HepG2 (cell line): Measurements from ENCODE around the gene ADGRG4. TPM values are rescaled to one million over a fixed set of nuclear protein-coding genes. Genes with fewer than 3 reads are reported as not detected.

Source experiments
- ATAC-seq: fragments of 200-7000 bp; cut with Tn5 transposase; 3 replicates; pipeline ENCODE4 v1.9.1; 2020; ENCODE audit warnings: mild to moderate bottlenecking, moderate library complexity
- BruUV-seq: library from RNA; stranded (reverse); fragments of 400-500 nt; replicated peaks from 2 replicates; lab custom pipeline; 2021; lab: Mats Ljungman, UMichigan
- CTCF ChIA-PET: fragments of 300-600 bp; formaldehyde crosslinking; extraction: SDS; loops from one replicate; lab custom pipeline; 2021; ENCODE audit warnings: low total read pairs, inconsistent platforms, low intra/inter-chr PET ratio; lab: Yijun Ruan, JAX
- POLR2A ChIA-PET: fragments of 350-600 bp; sonication (Branson Sonifier 250); formaldehyde crosslinking; loops from one replicate; lab custom pipeline; 2020; ENCODE audit warnings: antibody characterized with exemption, inconsistent platforms; lab: Yijun Ruan, JAX
- DNase-seq: peaks from one replicate; pipeline ENCODE4 v3.0.0-alpha.2; 2015; ENCODE audit warnings: low spot score
- FAIRE-seq: peaks from 3 replicates; lab custom pipeline; 2011; peaks lifted over from hg19 to GRCh38; lab: Jason Lieb, UNC
- H2AFZ ChIP-seq: one replicate; pipeline ENCODE4 v1.6.1; 2011; ENCODE audit warnings: low read length, inconsistent platforms
- H3K27ac ChIP-seq: fragments of 300-600 bp; 3 replicates; pipeline ENCODE4 v1.8.0; 2011; ENCODE audit warnings: mixed run types, mild to moderate bottlenecking, mixed read lengths, low read length, inconsistent platforms; ENCODE audit not compliant: insufficient read depth; ENCODE audit errors: extremely low read length
- H3K27me3 ChIP-seq, 2 experiments: fragments of 200-600 bp in 1 of 2; 2 replicates in 1 of 2; 3 replicates in 1 of 2; pipeline versions ENCODE4 v1.6.0 to v1.8.0; 2011; ENCODE audit warnings: low read length in 2 of 2, mild to moderate bottlenecking in 2 of 2, moderate library complexity in 2 of 2, inconsistent platforms in 1 of 2; ENCODE audit not compliant: insufficient read depth in 2 of 2, control insufficient read depth in 1 of 2
- H3K36me3 ChIP-seq, 2 experiments: fragments of 200-600 bp in 1 of 2; replicated peaks in 1 of 2; 2 replicates in 1 of 2; 3 replicates in 1 of 2; pipeline versions ENCODE4 v1.5.1 to v1.8.0; 2011; ENCODE audit warnings: low read length in 2 of 2, inconsistent platforms in 1 of 2; ENCODE audit not compliant: insufficient read depth in 2 of 2, control insufficient read depth in 1 of 2
- H3K4me1 ChIP-seq: 2 replicates; pipeline ENCODE4 v1.5.1; 2012; ENCODE audit warnings: low read length, inconsistent platforms; ENCODE audit not compliant: insufficient read depth
- H3K4me2 ChIP-seq: 2 replicates; pipeline ENCODE4 v1.6.0; 2011; ENCODE audit warnings: low read depth, low read length, inconsistent platforms
- H3K4me3 ChIP-seq, 3 experiments: fragments of 200-600 bp in 1 of 3; sonication (generic), shearing (Covaris generic) in 1 of 3; replicated peaks in 1 of 3; 2 replicates each; pipeline ENCODE4 v1.5.1; 2011 to 2016; ENCODE audit warnings: low read length in 3 of 3, inconsistent platforms in 2 of 3, low read depth in 2 of 3, mild to moderate bottlenecking in 2 of 3, control low read depth in 1 of 3, mixed read lengths in 1 of 3; ENCODE audit not compliant: insufficient read depth in 1 of 3
- H3K79me2 ChIP-seq: one replicate; pipeline ENCODE4 v1.6.1; 2011; ENCODE audit warnings: low read length, inconsistent platforms; ENCODE audit not compliant: insufficient read depth
- H3K9ac ChIP-seq: 2 replicates; pipeline ENCODE4 v1.6.0; 2011; ENCODE audit warnings: mild to moderate bottlenecking, low read depth, low read length, inconsistent platforms; ENCODE audit not compliant: insufficient read depth
- H3K9me3 ChIP-seq: 2 replicates; pipeline ENCODE4 v1.5.1; 2012; ENCODE audit warnings: mild to moderate bottlenecking, low read length
- H4K20me1 ChIP-seq: 2 replicates; pipeline ENCODE4 v1.6.0; 2011; ENCODE audit warnings: inconsistent platforms, mild to moderate bottlenecking, low read length, moderate library complexity; ENCODE audit not compliant: insufficient read depth
- CEBPB ChIP-seq: IDR thresholded peaks from 2 replicates; pipeline ENCODE4 v1.6.1; 2011; ENCODE audit warnings: low read depth, low read length, improper control_type of control experiment, borderline replicate concordance
- GTF2F1 ChIP-seq: fragments of 150-350 bp; IDR thresholded peaks from 2 replicates; pipeline ENCODE4 v1.6.1; 2014; ENCODE audit warnings: low read length
- GZF1 ChIP-seq: sonication (generic); formaldehyde crosslinking; IDR thresholded peaks from 2 replicates; pipeline ENCODE4 v1.5.1; 2020; ENCODE audit warnings: mild to moderate bottlenecking, missing genetic modification reagents
- MEIS2 ChIP-seq: sonication (generic); formaldehyde crosslinking; IDR thresholded peaks from 2 replicates; pipeline ENCODE4 v1.9.0; 2021; ENCODE audit warnings: mild to moderate bottlenecking, missing genetic modification reagents
- NCOA2 ChIP-seq: sonication (generic); formaldehyde crosslinking; IDR thresholded peaks from 2 replicates; pipeline ENCODE4 v1.8.0; 2022; ENCODE audit warnings: inconsistent platforms
- NR0B2 ChIP-seq: sonication (generic); formaldehyde crosslinking; IDR thresholded peaks from 2 replicates; pipeline ENCODE4 v1.4.0; 2020; ENCODE audit warnings: mild to moderate bottlenecking, missing genetic modification reagents
- NR3C1 ChIP-seq: sonication (generic); formaldehyde crosslinking; IDR thresholded peaks from 2 replicates; pipeline ENCODE4 v1.4.0; 2020; ENCODE audit warnings: missing genetic modification reagents
- RELA ChIP-seq: sonication (generic); formaldehyde crosslinking; IDR thresholded peaks from 2 replicates; pipeline ENCODE4 v1.4.0; 2020; ENCODE audit warnings: missing genetic modification reagents
- RFX3 ChIP-seq: IDR thresholded peaks from 2 replicates; pipeline ENCODE4 v1.6.1; 2016; ENCODE audit warnings: missing biosample characterization, missing genetic modification reagents
- SMYD3 ChIP-seq: sonication (generic); formaldehyde crosslinking; IDR thresholded peaks from 2 replicates; pipeline ENCODE4 v1.8.1; 2023; ENCODE audit warnings: mild to moderate bottlenecking, missing genetic modification reagents
- SNAI1 ChIP-seq: sonication (generic); formaldehyde crosslinking; IDR thresholded peaks from 2 replicates; pipeline ENCODE4 v1.5.0; 2020; ENCODE audit warnings: mild to moderate bottlenecking, missing genetic modification reagents, borderline replicate concordance
- ZBTB7A ChIP-seq: sonication (generic); formaldehyde crosslinking; IDR thresholded peaks from 2 replicates; pipeline ENCODE4 v1.8.0; 2022; ENCODE audit warnings: mild to moderate bottlenecking, missing genetic modification reagents
- ZNF101 ChIP-seq: sonication (generic); formaldehyde crosslinking; IDR thresholded peaks from 2 replicates; pipeline ENCODE4 v1.4.0; 2020; ENCODE audit warnings: mild to moderate bottlenecking, low read depth, missing genetic modification reagents, borderline replicate concordance
- ZNF282 ChIP-seq: fragments of 450-650 bp; IDR thresholded peaks from 2 replicates; pipeline ENCODE4 v1.6.1; 2018; ENCODE audit not compliant: partially characterized antibody
- ZNF878 ChIP-seq: sonication (generic); formaldehyde crosslinking; IDR thresholded peaks from 2 replicates; pipeline ENCODE4 v1.8.1; 2023; ENCODE audit warnings: mild to moderate bottlenecking, missing genetic modification reagents, moderate library complexity
- in situ Hi-C: cut with HindIII; loops from 2 replicates; pipeline ENCODE4 v1.10.0; 2017; ENCODE audit warnings: low pct_unique_long_range_greater_than_20kb; ENCODE audit not compliant: extremely low pct_ligation_motif_present
- intact Hi-C: fragments of 100-400 bp; cut with micrococcal nuclease; formaldehyde crosslinking; loops from one replicate; pipeline ENCODE4 v1.10.0; 2022; ENCODE audit not compliant: unreplicated experiment
- polyA plus RNA-seq, 8 experiments: library from polyadenylated mRNA; depleted of rRNA in 3 of 8; stranded (reverse) in 7 of 8; unstranded in 1 of 8; fragments of >200 nt; fragmentation: Illumina TruSeq in 4 of 8; extraction: Trizol in 4 of 8; gene quantifications; 2 replicates each; pipeline versions ENCODE4 v1.2.1 to v1.2.3, GENCODE V29; 2011 to 2016; ENCODE audit warnings: low read depth in 4 of 8, missing spikeins in 1 of 8, mixed read lengths in 1 of 8; ENCODE audit not compliant: insufficient read depth in 1 of 8
- total RNA-seq, 5 experiments: library from RNA; depleted of rRNA; stranded (reverse); fragments of >200 nt; fragmentation: Illumina TruSeq; extraction: Trizol; gene quantifications; 2 replicates each; pipeline ENCODE4 v1.2.3, GENCODE V29; 2016; ENCODE audit warnings: low read depth in 1 of 5
- TF ChIP-seq, protein P1 (sequence below): sonication (generic); formaldehyde crosslinking; IDR thresholded peaks from 2 replicates; pipeline ENCODE4 v1.5.0; 2020; ENCODE audit warnings: missing genetic modification reagents
- TF ChIP-seq, protein P2 (sequence below): sonication (generic); formaldehyde crosslinking; IDR thresholded peaks from 2 replicates; pipeline ENCODE4 v1.5.0; 2020; ENCODE audit warnings: mild to moderate bottlenecking, missing genetic modification reagents, borderline replicate concordance

The ADGRG4 gene
- total and polyA plus RNA-seq, 2 of the 13 experiments (the other 11 are each of a cell fraction or from before 2014, with no cell fraction given): not detected

DNA sequence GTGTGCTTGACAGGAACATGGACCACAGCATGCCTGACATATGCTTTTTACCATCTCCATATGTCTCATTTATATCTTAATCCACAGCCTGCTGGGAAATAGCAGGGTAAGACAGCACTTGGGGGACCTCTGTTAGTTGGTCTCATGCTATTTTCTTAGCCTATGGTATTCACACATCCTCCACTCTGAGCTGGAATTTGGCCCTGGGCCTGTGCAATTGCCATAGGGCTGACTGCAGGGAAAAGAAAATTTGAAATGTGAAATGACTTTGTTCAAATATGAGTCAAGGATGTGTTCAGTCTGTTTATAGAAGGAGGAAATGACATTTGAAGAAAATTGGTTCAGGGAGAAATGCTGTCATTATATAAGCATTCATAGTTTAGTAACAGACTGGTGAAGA, 40.0 kb upstream of the ADGRG4 start:
- Histone ChIP-seq H3K27me3 (no peaks in the 10 kb centered on the region), H3K4me1 (no peaks in the 10 kb centered on the region), H3K4me2 (no peak overlapping the region), H3K36me3 (no peaks in the 10 kb centered on the region), H3K79me2 (no peaks in the 10 kb centered on the region), H3K9ac (no peak overlapping the region), H3K4me3 (no peak overlapping the region), H2AFZ (no peak overlapping the region), H3K27ac (no peak overlapping the region), H4K20me1 (no peaks in the 10 kb centered on the region), H3K9me3 (no peaks in the 10 kb centered on the region)
- DNase-seq (no peak), FAIRE-seq (no peak), ATAC-seq (no peak)
- ChIA-PET CTCF (no interaction called here), POLR2A (no interaction called here)
- TF ChIP-seq RELA (CRISPR knock-in tag) (no peak), GTF2F1 (no peak), NR3C1 (CRISPR knock-in tag) (no peak), CEBPB (no peak), NCOA2 (CRISPR knock-in tag) (no peak), NR0B2 (CRISPR knock-in tag) (no peak), SMYD3 (CRISPR knock-in tag) (no peak), SNAI1 (CRISPR knock-in tag) (no peak), ZNF878 (CRISPR knock-in tag) (no peak), GZF1 (CRISPR knock-in tag) (no peak), RFX3 (CRISPR knock-in tag) (no peak), ZNF282 (no peak), ZBTB7A (no peak), ZNF101 (no peak), MEIS2 (CRISPR knock-in tag) (no peak)
- TF ChIP-seq, protein P1, sequence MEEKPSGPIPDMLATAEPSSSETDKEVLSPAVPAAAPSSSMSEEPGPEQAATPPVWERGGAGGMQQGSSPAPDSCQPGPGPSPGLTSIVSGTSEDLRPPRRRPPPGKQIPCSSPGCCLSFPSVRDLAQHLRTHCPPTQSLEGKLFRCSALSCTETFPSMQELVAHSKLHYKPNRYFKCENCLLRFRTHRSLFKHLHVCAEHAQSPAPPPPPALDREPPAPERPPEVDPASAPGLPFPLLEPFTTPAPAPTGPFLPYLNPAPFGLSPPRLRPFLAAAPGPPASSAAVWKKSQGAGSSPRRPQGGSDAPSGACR (CRISPR knock-in tag): no peak
- TF ChIP-seq, protein P2, sequence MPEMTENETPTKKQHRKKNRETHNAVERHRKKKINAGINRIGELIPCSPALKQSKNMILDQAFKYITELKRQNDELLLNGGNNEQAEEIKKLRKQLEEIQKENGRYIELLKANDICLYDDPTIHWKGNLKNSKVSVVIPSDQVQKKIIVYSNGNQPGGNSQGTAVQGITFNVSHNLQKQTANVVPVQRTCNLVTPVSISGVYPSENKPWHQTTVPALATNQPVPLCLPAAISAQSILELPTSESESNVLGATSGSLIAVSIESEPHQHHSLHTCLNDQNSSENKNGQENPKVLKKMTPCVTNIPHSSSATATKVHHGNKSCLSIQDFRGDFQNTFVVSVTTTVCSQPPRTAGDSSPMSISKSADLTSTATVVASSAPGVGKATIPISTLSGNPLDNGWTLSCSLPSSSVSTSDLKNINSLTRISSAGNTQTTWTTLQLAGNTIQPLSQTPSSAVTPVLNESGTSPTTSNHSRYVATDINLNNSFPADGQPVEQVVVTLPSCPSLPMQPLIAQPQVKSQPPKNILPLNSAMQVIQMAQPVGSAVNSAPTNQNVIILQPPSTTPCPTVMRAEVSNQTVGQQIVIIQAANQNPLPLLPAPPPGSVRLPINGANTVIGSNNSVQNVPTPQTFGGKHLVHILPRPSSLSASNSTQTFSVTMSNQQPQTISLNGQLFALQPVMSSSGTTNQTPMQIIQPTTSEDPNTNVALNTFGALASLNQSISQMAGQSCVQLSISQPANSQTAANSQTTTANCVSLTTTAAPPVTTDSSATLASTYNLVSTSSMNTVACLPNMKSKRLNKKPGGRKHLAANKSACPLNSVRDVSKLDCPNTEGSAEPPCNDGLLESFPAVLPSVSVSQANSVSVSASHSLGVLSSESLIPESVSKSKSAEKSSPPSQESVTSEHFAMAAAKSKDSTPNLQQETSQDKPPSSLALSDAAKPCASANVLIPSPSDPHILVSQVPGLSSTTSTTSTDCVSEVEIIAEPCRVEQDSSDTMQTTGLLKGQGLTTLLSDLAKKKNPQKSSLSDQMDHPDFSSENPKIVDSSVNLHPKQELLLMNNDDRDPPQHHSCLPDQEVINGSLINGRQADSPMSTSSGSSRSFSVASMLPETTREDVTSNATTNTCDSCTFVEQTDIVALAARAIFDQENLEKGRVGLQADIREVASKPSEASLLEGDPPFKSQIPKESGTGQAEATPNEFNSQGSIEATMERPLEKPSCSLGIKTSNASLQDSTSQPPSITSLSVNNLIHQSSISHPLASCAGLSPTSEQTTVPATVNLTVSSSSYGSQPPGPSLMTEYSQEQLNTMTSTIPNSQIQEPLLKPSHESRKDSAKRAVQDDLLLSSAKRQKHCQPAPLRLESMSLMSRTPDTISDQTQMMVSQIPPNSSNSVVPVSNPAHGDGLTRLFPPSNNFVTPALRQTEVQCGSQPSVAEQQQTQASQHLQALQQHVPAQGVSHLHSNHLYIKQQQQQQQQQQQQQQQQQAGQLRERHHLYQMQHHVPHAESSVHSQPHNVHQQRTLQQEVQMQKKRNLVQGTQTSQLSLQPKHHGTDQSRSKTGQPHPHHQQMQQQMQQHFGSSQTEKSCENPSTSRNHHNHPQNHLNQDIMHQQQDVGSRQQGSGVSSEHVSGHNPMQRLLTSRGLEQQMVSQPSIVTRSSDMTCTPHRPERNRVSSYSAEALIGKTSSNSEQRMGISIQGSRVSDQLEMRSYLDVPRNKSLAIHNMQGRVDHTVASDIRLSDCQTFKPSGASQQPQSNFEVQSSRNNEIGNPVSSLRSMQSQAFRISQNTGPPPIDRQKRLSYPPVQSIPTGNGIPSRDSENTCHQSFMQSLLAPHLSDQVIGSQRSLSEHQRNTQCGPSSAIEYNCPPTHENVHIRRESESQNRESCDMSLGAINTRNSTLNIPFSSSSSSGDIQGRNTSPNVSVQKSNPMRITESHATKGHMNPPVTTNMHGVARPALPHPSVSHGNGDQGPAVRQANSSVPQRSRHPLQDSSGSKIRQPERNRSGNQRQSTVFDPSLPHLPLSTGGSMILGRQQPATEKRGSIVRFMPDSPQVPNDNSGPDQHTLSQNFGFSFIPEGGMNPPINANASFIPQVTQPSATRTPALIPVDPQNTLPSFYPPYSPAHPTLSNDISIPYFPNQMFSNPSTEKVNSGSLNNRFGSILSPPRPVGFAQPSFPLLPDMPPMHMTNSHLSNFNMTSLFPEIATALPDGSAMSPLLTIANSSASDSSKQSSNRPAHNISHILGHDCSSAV (CRISPR knock-in tag): no peak
- BruUV-seq: no TSS peak
- intact Hi-C loops: no loop called here
- in situ Hi-C loops: no loop called here
